Measurements from ENCODE around the gene MELTF.

The MELTF gene

DNA sequence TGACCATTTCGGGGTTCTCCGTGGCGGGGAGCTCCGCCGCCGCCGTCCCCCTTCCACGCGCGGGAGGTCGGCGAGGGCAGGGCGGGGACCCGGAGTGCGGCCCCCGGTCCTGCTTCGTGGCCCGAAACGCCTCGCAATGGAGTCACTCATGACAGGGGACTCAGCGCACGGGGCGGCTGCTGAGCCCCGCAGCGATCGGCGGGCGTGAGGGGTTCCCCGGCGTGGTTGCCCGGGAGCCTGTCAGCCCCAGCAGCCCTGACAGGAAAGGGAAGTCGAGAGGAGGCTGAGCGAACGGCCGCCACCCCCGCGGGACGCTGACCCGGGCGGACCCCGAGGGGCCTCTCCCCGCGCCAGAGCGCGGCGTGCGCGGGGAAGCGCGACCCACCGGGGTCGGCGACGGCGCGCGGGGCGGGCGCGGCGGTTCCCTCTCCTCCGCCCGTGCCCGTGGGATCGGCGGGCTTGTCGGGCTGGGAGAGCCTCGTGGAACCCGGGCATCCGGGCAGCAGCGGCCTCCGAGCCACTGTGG, 60.4 kb downstream of the MELTF start:
- peak; percentile 12 to 34 (median 18) for DNase-seq (ENCODE audit: low read depth in 2 of 3, low spot score in 2 of 3)

DNA sequence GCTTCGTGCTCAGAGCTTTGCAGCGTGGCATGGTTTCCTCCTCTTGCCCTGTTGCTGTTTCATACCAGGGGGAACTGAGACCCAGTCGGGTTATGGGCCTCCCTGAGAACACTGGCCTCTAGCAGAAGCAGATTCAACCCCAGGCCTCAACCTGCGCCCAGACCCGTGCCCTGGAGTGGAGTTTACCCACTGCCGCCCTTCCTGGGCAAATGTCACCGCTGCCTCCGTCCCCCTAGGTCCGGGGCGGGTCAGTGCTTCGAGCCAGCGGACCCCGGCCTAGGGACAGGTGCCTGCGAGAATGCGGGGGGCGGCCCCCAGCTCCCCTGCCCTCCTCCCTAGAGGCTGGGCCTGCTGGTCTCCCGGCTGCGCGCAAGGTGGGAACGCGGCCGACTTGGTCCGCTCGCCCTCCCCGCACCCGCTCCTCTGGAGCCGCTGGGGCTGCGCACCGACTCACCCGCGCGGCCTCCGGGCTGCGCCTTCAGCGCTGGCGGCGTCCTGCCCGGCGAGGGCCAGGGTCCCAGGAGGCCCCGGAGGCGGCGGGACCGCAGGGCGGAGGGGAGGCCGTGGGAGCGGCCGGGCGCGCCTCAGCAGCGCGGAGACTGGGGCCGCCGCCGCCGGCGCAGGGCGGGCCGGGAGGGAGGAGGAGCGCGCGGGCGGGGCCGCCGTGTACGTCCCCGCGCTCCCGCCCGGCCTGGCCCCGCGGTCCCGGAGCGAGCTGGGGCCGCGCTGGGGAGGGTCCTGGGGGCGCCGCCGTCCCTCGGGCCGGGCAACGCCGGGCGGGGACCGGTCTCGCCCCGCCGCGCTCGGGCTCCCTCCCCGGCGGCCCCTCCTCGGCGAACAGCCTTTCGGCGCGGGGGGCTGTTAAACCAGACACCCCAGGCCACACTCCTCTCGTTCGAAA, 61.1 kb downstream of the MELTF start, which contains the start of gene PIGZ:
TSS of gene PIGZ (minus strand) at position 601 of the 901 bp plus-strand sequence. CDS start 16,802 bp downstream, outside the sequence.
- DNase-seq (ENCODE audit: low read depth in 2 of 3, low spot score in 2 of 3): peak in 2 of 3 experiments; percentile 16 to 32

DNA sequence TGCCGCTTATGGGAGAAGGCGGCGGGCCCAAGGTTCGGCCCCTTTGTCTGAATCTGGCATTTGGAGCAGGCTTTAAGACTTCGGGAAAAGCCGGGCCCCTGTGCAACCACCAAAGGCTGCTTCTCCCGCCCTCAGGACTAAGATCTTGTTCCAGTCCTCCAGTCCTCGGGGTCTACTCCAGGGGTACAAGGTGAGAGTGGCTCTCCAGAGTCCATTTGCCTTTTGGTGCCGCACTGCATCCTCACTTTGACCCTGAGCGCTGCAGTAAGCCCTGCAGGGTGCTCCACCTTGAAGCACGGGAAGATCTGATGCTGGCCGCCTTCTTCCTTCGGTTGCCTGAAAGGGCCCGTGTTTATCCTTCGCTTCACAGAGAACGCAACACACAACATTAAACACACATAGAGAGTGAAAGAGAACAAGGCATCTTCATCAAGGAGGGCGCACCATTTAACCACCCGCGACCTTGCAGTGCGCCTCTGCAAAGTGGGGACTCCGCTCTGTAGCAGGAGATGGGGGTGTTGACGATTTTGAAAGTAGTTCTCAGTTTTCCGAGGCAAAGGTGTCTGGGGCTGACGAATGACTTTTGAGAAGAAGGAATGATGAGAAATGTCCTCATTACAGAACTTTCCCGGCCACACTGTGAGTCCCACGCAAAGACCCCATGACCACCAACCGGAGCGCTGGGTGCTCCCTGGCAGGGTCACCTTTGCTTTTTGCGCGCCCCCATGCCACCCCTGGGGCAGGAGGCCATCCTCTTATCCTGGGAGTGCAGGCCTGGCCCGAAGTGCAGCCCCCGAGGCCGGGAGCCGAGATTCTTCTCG, 62.0 kb downstream of the MELTF start:
- no peak for DNase-seq (ENCODE audit: low read depth in 2 of 3, low spot score in 2 of 3)

DNA sequence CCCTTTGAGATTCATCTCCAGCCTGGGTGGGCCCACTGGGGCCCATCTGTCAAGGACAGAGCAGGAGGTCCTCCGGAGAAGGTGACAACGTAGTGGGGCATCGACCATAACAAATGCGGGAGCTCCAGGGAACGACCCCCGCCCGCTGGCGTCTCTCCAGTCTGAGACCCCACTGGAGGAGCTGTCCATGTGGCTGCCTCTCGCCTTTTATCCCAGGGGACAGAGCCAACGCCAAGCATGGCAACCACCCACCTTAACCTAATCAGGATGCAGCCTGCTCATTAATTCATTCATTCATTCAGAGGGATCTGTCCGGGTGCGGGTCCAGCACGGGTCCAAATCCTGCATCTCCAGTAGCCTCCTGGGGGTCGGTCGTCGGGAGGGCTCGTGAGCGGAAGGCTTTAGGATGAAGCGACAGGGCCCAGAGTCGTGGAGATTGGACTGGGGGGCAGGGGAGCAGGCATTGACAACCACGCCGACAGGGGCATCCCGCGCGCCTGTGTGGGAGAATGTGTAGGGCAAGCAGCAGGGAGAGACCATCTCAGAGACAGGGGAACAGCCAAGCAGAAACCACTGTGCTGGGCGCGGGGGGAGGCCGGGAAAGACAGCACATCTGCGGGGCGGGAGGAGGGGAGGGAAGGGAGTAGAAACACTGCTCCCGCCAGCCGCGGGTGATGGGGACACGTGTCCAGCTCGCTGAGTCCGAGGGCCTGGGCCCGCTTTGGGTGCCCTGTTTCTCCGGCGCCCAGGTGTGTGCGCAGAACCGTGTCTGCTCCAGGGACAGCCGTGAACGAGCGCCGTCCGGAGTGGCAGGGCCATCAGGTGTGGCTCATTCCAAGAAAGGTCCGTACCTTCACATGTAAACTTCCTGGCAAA, 62.9 kb downstream of the MELTF start:
- no peak for DNase-seq (ENCODE audit: low read depth in 2 of 3, low spot score in 2 of 3)

DNA sequence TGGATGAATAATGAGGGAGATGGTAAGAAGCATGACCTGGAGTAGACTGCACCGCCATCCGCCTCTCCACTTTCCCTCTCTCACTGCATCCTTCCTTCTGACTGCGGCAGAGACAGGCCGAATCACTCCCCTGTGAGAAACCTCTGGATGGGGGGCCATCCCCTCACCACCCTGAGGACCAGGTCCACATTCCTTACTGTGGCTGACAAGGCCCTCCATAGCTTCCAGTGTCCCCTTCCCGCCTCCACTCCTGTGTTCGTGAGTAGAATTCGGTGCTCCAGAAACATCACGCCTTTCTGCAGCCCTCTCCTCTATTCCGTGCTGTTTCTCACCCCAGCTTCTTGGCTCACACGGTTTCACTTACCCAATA, 63.8 kb downstream of the MELTF start:
- no peak for DNase-seq (ENCODE audit: low read depth in 2 of 3, low spot score in 2 of 3)

DNA sequence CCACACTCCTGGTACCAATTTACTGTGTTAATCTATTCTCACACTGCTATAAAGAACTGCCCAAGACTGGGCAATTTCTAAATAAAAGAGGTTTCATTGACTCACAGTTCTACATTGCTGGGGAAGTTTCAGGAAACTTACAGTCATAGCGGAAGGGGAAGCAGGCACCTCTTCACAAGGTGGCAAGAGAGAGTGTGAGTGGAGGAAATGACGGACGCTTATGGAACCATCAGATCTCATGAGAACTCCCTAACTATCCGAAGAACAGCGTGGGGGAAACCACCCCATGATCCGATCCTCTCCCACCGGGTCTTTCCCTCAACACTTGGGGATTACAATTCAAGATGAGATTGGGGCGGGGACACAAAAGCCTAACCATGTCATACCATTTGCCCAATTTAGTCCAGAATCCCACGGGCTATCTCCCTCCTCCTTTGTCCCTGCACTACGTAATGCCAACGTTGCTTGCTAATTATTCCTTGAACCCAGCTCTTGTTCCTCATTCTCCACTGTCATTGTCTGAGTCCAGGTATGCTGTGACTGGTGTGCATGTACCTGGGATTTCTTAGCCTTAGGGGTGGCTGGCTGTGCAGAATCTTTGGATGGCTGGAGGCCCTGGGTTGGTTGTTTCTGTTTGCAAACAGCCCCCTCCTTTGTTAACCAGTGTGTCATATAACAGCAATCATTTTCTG, 64.4 kb downstream of the MELTF start:
- DNase-seq (ENCODE audit: low read depth in 2 of 3, low spot score in 2 of 3): no peak

DNA sequence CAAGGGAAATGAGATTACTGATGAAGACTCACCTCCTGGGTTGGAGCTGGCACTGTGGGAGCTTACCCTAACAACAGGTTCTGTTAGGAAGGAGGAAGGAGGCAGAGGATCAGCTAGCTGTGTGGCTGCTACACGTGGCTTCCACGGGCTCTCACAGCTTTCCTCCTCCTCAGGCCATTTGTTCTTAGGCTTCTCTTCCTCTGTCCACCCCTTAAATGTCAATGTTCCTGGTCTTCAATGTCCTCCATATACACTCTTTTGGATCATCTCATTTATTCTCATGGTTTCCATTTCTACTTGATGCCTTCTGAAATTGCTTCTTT, 66.0 kb downstream of the MELTF start:
- DNase-seq (ENCODE audit: low read depth in 2 of 3, low spot score in 2 of 3): no peak

DNA sequence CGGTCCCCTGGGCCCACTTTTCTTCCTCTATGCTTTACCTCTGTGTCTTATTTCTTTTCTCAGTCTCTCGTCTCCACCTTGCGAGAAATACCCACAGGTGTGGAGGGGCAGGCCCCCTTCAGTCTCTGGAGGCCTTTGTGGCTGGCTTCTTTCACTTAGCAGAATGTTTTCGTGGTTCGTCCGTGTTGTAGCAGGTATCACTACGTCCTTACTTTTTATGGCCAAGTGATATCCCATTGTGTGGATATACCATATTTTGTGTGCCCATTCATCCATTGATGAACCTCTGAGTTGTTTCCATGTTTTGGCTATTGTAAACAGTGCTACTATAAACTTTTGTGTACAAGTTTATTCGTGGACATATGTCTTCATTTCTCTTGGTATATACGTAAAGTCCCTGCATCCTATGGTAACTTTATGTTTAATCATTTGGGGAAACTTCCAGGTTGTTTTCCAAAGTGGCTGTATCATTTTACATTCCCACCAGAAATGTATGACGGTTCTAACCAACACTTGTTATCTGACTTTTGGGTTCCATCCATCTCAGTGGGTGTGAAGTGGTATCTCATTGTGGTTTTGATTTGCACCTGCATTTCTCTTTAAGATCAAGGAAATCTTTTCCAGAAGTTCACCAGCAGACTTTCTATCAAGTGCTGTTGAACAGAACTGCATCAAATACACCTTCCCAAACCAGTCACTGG, 66.5 kb downstream of the MELTF start:
- no peak for DNase-seq (ENCODE audit: low read depth in 2 of 3, low spot score in 2 of 3)

DNA sequence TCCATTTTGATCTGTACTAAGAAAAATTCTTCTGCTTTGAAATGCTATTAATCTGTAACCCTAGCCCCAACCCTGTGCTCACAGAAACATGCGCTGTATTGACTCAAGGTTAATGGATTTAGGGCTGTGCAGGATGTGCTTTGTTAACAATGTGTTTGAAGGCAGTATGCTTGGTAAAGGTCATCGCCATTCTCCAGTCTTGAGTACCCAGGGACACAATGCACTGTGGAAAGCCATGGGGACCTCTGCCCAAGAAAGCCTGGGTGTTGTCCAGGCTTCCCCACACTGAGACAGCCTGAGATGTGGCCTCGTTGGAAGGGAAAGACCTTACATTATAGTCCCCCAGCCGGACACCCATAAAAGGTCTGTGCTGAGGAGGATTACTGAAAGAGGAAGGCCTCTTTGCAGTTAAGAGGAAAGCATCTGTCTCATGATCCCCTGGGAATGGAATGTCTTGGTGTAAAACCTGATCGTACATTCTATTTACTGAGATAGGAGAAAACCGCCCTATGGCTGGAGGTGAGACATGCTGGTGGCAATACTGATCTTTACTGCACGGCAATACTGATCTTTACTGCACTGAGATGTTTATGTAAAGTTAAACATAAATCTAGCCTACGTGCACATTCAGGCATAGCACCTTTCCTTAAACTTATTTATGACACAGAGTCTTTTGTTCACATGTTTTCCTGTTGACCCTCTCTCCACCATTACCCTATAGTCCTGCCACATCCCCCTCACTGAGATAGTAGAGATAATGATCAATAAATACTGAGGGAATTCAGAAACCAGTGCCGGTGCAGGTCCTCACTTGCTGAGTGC, 67.3 kb downstream of the MELTF start:
- no peak for DNase-seq (ENCODE audit: low read depth in 2 of 3, low spot score in 2 of 3)

DNA sequence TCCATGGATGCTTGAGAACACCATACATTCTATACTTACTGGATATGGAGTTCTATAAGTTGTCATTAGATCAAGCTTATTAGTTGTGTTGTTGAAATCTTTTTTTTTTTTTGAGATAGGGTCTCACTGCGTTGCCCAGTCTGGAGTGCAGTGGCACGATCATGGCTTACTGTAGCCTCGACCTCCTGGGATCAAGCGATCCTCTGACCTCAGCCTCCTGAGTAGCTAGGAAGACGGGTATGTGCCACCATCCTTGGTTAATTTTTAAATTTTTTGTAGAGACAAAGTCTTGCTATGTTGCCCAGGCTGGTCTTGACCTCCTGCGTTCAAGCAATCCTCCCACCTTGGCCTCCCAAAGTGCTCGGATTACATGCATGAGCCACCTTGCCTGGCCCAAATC, 74.8 kb downstream of the MELTF start:
- DNase-seq (ENCODE audit: low read depth in 2 of 3, low spot score in 2 of 3): no peak
